ENCODE measurements around the gene FOS. TPM values are rescaled to one million over a fixed set of nuclear protein-coding genes. Genes with fewer than 3 reads are reported as not detected.
A peak's percentile ranks its signal among the peaks of the same experiment; 100 is the strongest.
"Not testable (repeated sequence)": the region's sequence is repeated elsewhere in the genome, so short reads cannot be mapped to it uniquely, and the experiment has no call there.

The FOS gene
- total and polyA plus RNA-seq, 2 experiments from 2014 or later, result 107 to 124 TPM

- no peaks in the 10 kb centered on the region for H3F3A ChIP-seq (ENCODE audit: insufficient read depth)
- H2AFZ ChIP-seq, result 0 out of 2 replicates have a peak overlapping the region, but pooled peaks have one; percentile 8
- H3K9me3 ChIP-seq (ENCODE audit: low read depth), result no peaks in the 10 kb centered on the region
- H3K9ac ChIP-seq, result no peak overlapping the region
- H3K27ac ChIP-seq, result no peak overlapping the region
- TF ChIP-seq EZH2 (IDR thresholded peaks at IDR 0.05; ENCODE audit: insufficient read depth, poor library complexity, severe bottlenecking) (no peak), EZH2phosphoT487 (IDR thresholded peaks at IDR 0.05; ENCODE audit: insufficient read depth, low read depth) (no peak)
- peaks cover 6% of the 10 kb centered on the region; the same call in 1 of the 2 replicates for H3K4me1 ChIP-seq (ENCODE audit: insufficient read depth)
- no peak overlapping the region for H3K4me3 ChIP-seq
- H3K36me3 ChIP-seq (ENCODE audit: low read depth), result no peaks in the 10 kb centered on the region
- 17 to 20% methylated on average over 15 of the region's 15 CpGs for WGBS, 2 experiments (ENCODE audit: low coverage in 1 of 2, low lambda C conversion rate in 2 of 2, missing lambda C conversion rate in 2 of 2)
- H3K27me3 ChIP-seq (replicated peaks; ENCODE audit: insufficient read depth), result no peaks in the 10 kb centered on the region
- H3K4me2 ChIP-seq (ENCODE audit: unreplicated experiment), result no peak overlapping the region
- in situ Hi-C loops (cut with MboI), result loop anchor here (10.0 kb wide), 1 partner anchor 179 kb away; the partner anchor contains the start of gene NEK9
- no peaks in the 10 kb centered on the region for H4K20me1 ChIP-seq (ENCODE audit: insufficient read depth)
- peak; percentile 83 for DNase-seq
- H3K9me2 ChIP-seq (ENCODE audit: insufficient read depth), result no peaks in the 10 kb centered on the region
- no peaks in the 10 kb centered on the region for H3K79me2 ChIP-seq (ENCODE audit: insufficient read depth)
Observed at GRCh38 chr14:75303381-75303789, 24.8 kb downstream of the FOS start.

DNA sequence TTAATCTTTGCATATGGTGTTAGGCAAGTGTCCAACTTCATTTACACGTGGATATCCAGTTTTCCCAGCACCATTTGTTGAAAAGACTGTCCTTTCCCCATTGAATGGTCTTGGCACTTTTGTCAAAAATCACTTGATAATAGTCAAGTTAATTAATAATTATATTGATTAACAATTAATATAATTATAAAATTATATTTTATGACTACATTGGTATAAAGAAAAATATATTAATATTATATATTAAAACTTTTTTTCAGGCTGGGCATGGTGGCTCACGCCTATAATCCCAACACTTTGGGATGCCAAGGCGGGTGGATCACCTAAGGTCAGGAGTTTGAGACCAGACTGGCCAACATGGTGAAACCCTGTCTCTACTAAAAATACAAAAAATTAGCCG, 27.8 kb downstream of the FOS start:
- H3K27me3 ChIP-seq (replicated peaks; ENCODE audit: insufficient read depth); H3K4me3 ChIP-seq; H3K27ac ChIP-seq; H3K9me3 ChIP-seq (ENCODE audit: low read depth); H3K79me2 ChIP-seq (ENCODE audit: insufficient read depth); DNase-seq; H3K36me3 ChIP-seq (ENCODE audit: low read depth); H2AFZ ChIP-seq; H3K9me2 ChIP-seq (ENCODE audit: insufficient read depth); H3K9ac ChIP-seq; H4K20me1 ChIP-seq (ENCODE audit: insufficient read depth); H3K4me2 ChIP-seq (ENCODE audit: unreplicated experiment); H3F3A ChIP-seq (ENCODE audit: insufficient read depth): not testable (repeated sequence)
- in situ Hi-C loops (cut with MboI), result loop anchor here (10.0 kb wide), 1 partner anchor 182 kb away; the partner anchor contains the start of gene NEK9
- 67 to 68% methylated on average over 4 of the region's 4 CpGs for WGBS, 2 experiments (ENCODE audit: low coverage in 1 of 2, low lambda C conversion rate in 2 of 2, missing lambda C conversion rate in 2 of 2)
- peaks cover 12% of the 10 kb centered on the region for H3K4me1 ChIP-seq (ENCODE audit: insufficient read depth)

- H3K4me1 ChIP-seq (ENCODE audit: insufficient read depth), result peaks cover 12% of the 10 kb centered on the region
- DNase-seq, result peak; percentile 51
Observed at GRCh38 chr14:75306927-75307699, 28.5 kb downstream of the FOS start.

GRCh38 chr14:75307700-75308379, 29.2 kb downstream of the FOS start:
- DNase-seq, result peak; percentile 90
- H2AFZ ChIP-seq, result peak overlapping the region; percentile 62
- no peaks in the 10 kb centered on the region for H3K36me3 ChIP-seq (ENCODE audit: low read depth)
- H3F3A ChIP-seq (ENCODE audit: insufficient read depth), result peaks cover 6% of the 10 kb centered on the region
- H3K79me2 ChIP-seq (ENCODE audit: insufficient read depth), result no peaks in the 10 kb centered on the region
- WGBS, 2 experiments (ENCODE audit: low coverage in 1 of 2, low lambda C conversion rate in 2 of 2, missing lambda C conversion rate in 2 of 2), result 23 to 24% methylated on average over 12 of the region's 12 CpGs
- H3K9ac ChIP-seq, result no peak overlapping the region
- in situ Hi-C loops (cut with MboI), result loop anchor here (10.0 kb wide), 1 partner anchor 183 kb away; the partner anchor contains the start of gene NEK9
- H3K27me3 ChIP-seq (replicated peaks; ENCODE audit: insufficient read depth), result no peaks in the 10 kb centered on the region
- H3K9me3 ChIP-seq (ENCODE audit: low read depth), result no peaks in the 10 kb centered on the region
- no peak for TF ChIP-seq EZH2phosphoT487 (IDR thresholded peaks at IDR 0.05; ENCODE audit: insufficient read depth, low read depth)
- no peak overlapping the region for H3K4me2 ChIP-seq (ENCODE audit: unreplicated experiment)
- H3K9me2 ChIP-seq (ENCODE audit: insufficient read depth), result no peaks in the 10 kb centered on the region
- H4K20me1 ChIP-seq (ENCODE audit: insufficient read depth), result no peaks in the 10 kb centered on the region
- peaks cover 12% of the 10 kb centered on the region for H3K4me1 ChIP-seq (ENCODE audit: insufficient read depth)
- H3K4me3 ChIP-seq, result no peak overlapping the region
- no peak overlapping the region for H3K27ac ChIP-seq

More at GRCh38 chr14:75306927-75307699, 28.5 kb downstream of the FOS start:
- Histone ChIP-seq H3K4me3 (no peak overlapping the region), H4K20me1 (ENCODE audit: insufficient read depth) (no peaks in the 10 kb centered on the region), H3K9me2 (ENCODE audit: insufficient read depth) (no peaks in the 10 kb centered on the region), H3K27ac (no peak overlapping the region), H3F3A (ENCODE audit: insufficient read depth) (peaks cover 6% of the 10 kb centered on the region), H3K79me2 (ENCODE audit: insufficient read depth) (no peaks in the 10 kb centered on the region), H3K9ac (no peak overlapping the region), H3K4me2 (ENCODE audit: unreplicated experiment) (no peak overlapping the region), H3K27me3 (replicated peaks; ENCODE audit: insufficient read depth) (no peaks in the 10 kb centered on the region), H3K9me3 (ENCODE audit: low read depth) (no peaks in the 10 kb centered on the region), H2AFZ (peak overlapping the region; percentile 62), H3K36me3 (ENCODE audit: low read depth) (no peaks in the 10 kb centered on the region)
- in situ Hi-C loops (cut with MboI), result loop anchor here (10.0 kb wide), 1 partner anchor 182 kb away; the partner anchor contains the start of gene NEK9
- TF ChIP-seq EZH2 (IDR thresholded peaks at IDR 0.05; ENCODE audit: insufficient read depth, poor library complexity, severe bottlenecking), result no peak
- TF ChIP-seq EZH2phosphoT487 (IDR thresholded peaks at IDR 0.05; ENCODE audit: insufficient read depth, low read depth), result no peak
- WGBS, 2 experiments (ENCODE audit: low coverage in 1 of 2, low lambda C conversion rate in 2 of 2, missing lambda C conversion rate in 2 of 2), result 55 to 59% methylated on average over 9 of the region's 9 CpGs

DNA sequence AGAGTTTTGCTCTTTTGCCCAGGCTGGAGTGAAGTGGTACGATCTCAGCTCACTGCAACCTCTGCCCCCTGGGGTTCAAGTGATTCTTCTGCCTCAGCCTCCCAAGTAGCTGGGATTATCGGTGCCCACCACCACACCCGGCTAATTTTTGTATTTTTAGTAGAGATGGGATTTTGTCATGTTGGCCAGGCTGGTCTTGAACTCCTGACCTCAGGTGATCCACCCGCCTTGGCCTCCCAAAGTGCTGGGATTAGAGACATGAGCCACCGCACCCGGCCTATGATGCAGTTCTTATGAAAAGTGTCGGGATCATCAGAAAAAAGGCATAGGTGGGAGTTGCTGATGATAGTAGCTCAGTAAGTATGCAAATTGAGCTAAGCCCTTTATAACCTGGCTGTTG, 30.4 kb downstream of the FOS start:
- H3K4me1 ChIP-seq (ENCODE audit: insufficient read depth), result peaks cover 12% of the 10 kb centered on the region
- H3K9me2 ChIP-seq (ENCODE audit: insufficient read depth); H4K20me1 ChIP-seq (ENCODE audit: insufficient read depth); H2AFZ ChIP-seq; H3K79me2 ChIP-seq (ENCODE audit: insufficient read depth); DNase-seq; H3K36me3 ChIP-seq (ENCODE audit: low read depth); H3K27me3 ChIP-seq (replicated peaks; ENCODE audit: insufficient read depth); H3K4me3 ChIP-seq; H3K4me2 ChIP-seq (ENCODE audit: unreplicated experiment); H3K27ac ChIP-seq; H3K9ac ChIP-seq; H3K9me3 ChIP-seq (ENCODE audit: low read depth); H3F3A ChIP-seq (ENCODE audit: insufficient read depth): not testable (repeated sequence)
- in situ Hi-C loops (cut with MboI), result loop anchor here (10.0 kb wide), 1 partner anchor 184 kb away; the partner anchor contains the start of gene NEK9
- WGBS, 2 experiments (ENCODE audit: low coverage in 1 of 2, low lambda C conversion rate in 2 of 2, missing lambda C conversion rate in 2 of 2), result 81 to 91% methylated on average over 7 of the region's 7 CpGs

DNA sequence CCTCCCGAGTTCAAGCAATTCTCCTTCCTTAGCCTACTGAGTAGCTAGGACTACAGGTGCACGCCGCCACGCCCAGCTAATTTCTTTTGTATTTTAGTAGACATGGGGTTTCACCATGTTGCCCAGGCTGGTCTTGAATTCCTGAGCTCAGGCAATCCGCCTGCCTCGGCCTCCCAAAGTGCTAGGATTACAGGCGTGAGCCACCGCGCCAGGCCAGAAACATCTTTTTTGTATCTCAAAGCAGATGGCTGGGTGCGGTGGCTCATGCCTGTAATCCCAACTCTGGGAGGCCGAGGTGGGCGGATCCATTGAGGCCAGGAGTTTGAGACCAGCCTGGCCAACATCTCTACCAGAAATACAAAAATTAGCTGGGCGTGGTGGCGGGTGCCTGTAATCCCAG, 30.9 kb downstream of the FOS start:
- not testable (repeated sequence) for H2AFZ ChIP-seq; H3K27me3 ChIP-seq (replicated peaks; ENCODE audit: insufficient read depth); H3K27ac ChIP-seq; H4K20me1 ChIP-seq (ENCODE audit: insufficient read depth); H3K4me3 ChIP-seq; H3K36me3 ChIP-seq (ENCODE audit: low read depth); DNase-seq; H3K4me2 ChIP-seq (ENCODE audit: unreplicated experiment); H3F3A ChIP-seq (ENCODE audit: insufficient read depth); H3K9me2 ChIP-seq (ENCODE audit: insufficient read depth); H3K9me3 ChIP-seq (ENCODE audit: low read depth); H3K79me2 ChIP-seq (ENCODE audit: insufficient read depth); H3K9ac ChIP-seq
- 92 to 93% methylated on average over 14 of the region's 14 CpGs for WGBS, 2 experiments (ENCODE audit: low coverage in 1 of 2, low lambda C conversion rate in 2 of 2, missing lambda C conversion rate in 2 of 2)
- in situ Hi-C loops (cut with MboI), result loop anchor here (10.0 kb wide), 1 partner anchor 185 kb away; the partner anchor contains the start of gene NEK9
- peaks cover 12% of the 10 kb centered on the region for H3K4me1 ChIP-seq (ENCODE audit: insufficient read depth)
